K562 (cell line): ENCODE measurements around the gene ANXA3. TPM values are rescaled to one million over a fixed set of nuclear protein-coding genes. Genes with fewer than 3 reads are reported as not detected.

Experiments
- CCNT2 ChIP-seq: IDR thresholded peaks from 2 replicates; pipeline ENCODE4 v1.6.1; 2011; ENCODE audit warnings: borderline replicate concordance, low read depth, mild to moderate bottlenecking, moderate library complexity, mixed read lengths, low read length; ENCODE audit not compliant: insufficient read length; ENCODE audit errors: extremely low read depth
- CEBPG ChIP-seq, 3 experiments: fragments of 200-800 bp in 1 of 3; sonication (Bioruptor generic) in 1 of 3; sonication (generic) in 1 of 3; formaldehyde crosslinking in 1 of 3; IDR thresholded peaks in 2 of 3; conservative IDR thresholded peaks in 1 of 3; 2 replicates each; pipeline versions ENCODE4 v1.6.1 to v1.8.0; 2016 to 2022; ENCODE audit warnings: missing compliant biosample characterization in 2 of 3, missing genetic modification characterization in 2 of 3, mild to moderate bottlenecking in 1 of 3, missing genetic modification reagents in 1 of 3
- CREB3L1 ChIP-seq: fragments of 450-650 bp; IDR thresholded peaks from 2 replicates; pipeline ENCODE4 v1.6.1; 2014; ENCODE audit warnings: low read depth, mild to moderate bottlenecking, moderate library complexity, borderline replicate concordance
- CXXC5 ChIP-seq: fragments of 250-450 bp; sonication (Bioruptor Pico); IDR thresholded peaks from 2 replicates; pipeline ENCODE4 v1.8.0; 2022; ENCODE audit warnings: inconsistent platforms, mild to moderate bottlenecking, moderate library complexity
- FOSL1 ChIP-seq: fragments of 200-800 bp; sonication (Bioruptor generic); conservative IDR thresholded peaks from 2 replicates; pipeline ENCODE4 v1.6.1; 2016; ENCODE audit warnings: missing genetic modification characterization, missing compliant biosample characterization
- ID3 ChIP-seq, 2 experiments: fragments of 250-450 bp in 1 of 2; fragments of 450-650 bp in 1 of 2; sonication (Bioruptor Pico) in 1 of 2; IDR thresholded peaks; 2 replicates each; pipeline versions ENCODE4 v1.6.1 to v1.8.0; 2016 to 2021; ENCODE audit warnings: mild to moderate bottlenecking in 2 of 2, moderate library complexity in 2 of 2, missing compliant biosample characterization in 1 of 2, missing genetic modification characterization in 1 of 2
- MEF2A ChIP-seq: IDR thresholded peaks from 2 replicates; pipeline ENCODE4 v1.6.1; 2011; ENCODE audit warnings: low read depth, mild to moderate bottlenecking, low read length, moderate library complexity; ENCODE audit not compliant: control insufficient read depth
- MEIS2 ChIP-seq: fragments of 450-650 bp; IDR thresholded peaks from 2 replicates; pipeline ENCODE4 v1.6.1; 2014; ENCODE audit warnings: mild to moderate bottlenecking; ENCODE audit not compliant: partially characterized antibody
- NFE2 ChIP-seq: IDR thresholded peaks from 2 replicates; pipeline ENCODE4 v1.6.1; 2014; ENCODE audit warnings: antibody characterized with exemption, low read depth
- SMAD4 ChIP-seq: fragments of 250-450 bp; sonication (Bioruptor Pico); conservative IDR thresholded peaks from 2 replicates; pipeline ENCODE4 v1.8.0; 2021; ENCODE audit warnings: inconsistent platforms, mild to moderate bottlenecking, moderate library complexity
- SPI1 ChIP-seq: IDR thresholded peaks from 2 replicates; pipeline ENCODE4 v1.6.1; 2011; ENCODE audit warnings: low read depth, low read length, control low read depth, borderline replicate concordance
- ZNF431 ChIP-seq: sonication (generic); formaldehyde crosslinking; IDR thresholded peaks from 2 replicates; pipeline ENCODE4 v1.8.0; 2022; ENCODE audit warnings: mild to moderate bottlenecking, missing genetic modification reagents
- polyA plus RNA-seq, 8 experiments: library from polyadenylated mRNA; depleted of rRNA in 4 of 8; stranded (reverse) in 5 of 8; unstranded in 3 of 8; fragments of >200 nt; fragmentation: Nextera tagmentation in 2 of 8; fragmentation: Illumina TruSeq in 1 of 8; extraction: Ambion mirVana in 2 of 8; extraction: Trizol in 1 of 8; gene quantifications; 2 replicates each; pipeline versions ENCODE4 v1.2.1 to v1.2.3, GENCODE V29; 2011 to 2014; ENCODE audit warnings: inconsistent platforms in 1 of 8, missing spikeins in 1 of 8
- total RNA-seq, 7 experiments: library from RNA; depleted of rRNA in 6 of 7; stranded (reverse); fragments of >200 nt in 6 of 7; fragmentation: Illumina TruSeq in 2 of 7; extraction: Trizol in 2 of 7; gene quantifications; 2 replicates each; pipeline versions ENCODE4 v1.2.1 to v1.2.3, GENCODE V29; 2011 to 2021; ENCODE audit warnings: low replicate concordance in 1 of 7
- TF ChIP-seq, protein P1 (sequence below), 2 experiments: fragments of 450-650 bp; conservative IDR thresholded peaks; 2 replicates each; pipeline ENCODE4 v1.6.1; 2017; ENCODE audit warnings: mild to moderate bottlenecking in 2 of 2, moderate library complexity in 2 of 2
- TF ChIP-seq, protein P2 (sequence below), 2 experiments: fragments of 450-650 bp in 1 of 2; sonication (generic) in 1 of 2; formaldehyde crosslinking in 1 of 2; IDR thresholded peaks in 1 of 2; conservative IDR thresholded peaks in 1 of 2; 2 replicates each; pipeline versions ENCODE4 v1.6.1 to v1.8.1; 2016 to 2023; ENCODE audit warnings: mild to moderate bottlenecking in 2 of 2, moderate library complexity in 2 of 2, inconsistent platforms in 1 of 2, missing genetic modification reagents in 1 of 2

ANXA3 gene
- total and polyA plus RNA-seq, 9 of the 15 experiments (the other 6 are each of a cell fraction or from before 2014, with no cell fraction given) = 6.3 to 15.5 (median 9.8) TPM

- TF ChIP-seq ZNF431 (no peak), CCNT2 (peak; percentile 42), CEBPG (CRISPR knock-in tag; IDR thresholded peaks at IDR 0.05) (peak; percentile 51; the same call in 1 of the 2 replicates), CEBPG (tag; conservative IDR thresholded peaks at IDR 0.05 in 1 of 2, IDR thresholded peaks at IDR 0.05 in 1 of 2) (peak in 1 of 2 experiments; percentile 73; a peak in 2 of 4 replicates), SPI1 (peak; percentile 70), MEF2A (peak; percentile 51; the same call in 1 of the 2 replicates), SMAD4 (CRISPR knock-in tag) (peak; percentile 78), CREB3L1 (0 out of 2 replicates have a peak, but pooled peaks have one; percentile 18), NFE2 (peak; percentile 46; the same call in 1 of the 2 replicates), FOSL1 (tag) (peak; percentile 29; the same call in 1 of the 2 replicates), ID3 (CRISPR knock-in tag; IDR thresholded peaks at IDR 0.05) (no peak), ID3 (tag; IDR thresholded peaks at IDR 0.05) (peak; percentile 43; the same call in 1 of the 2 replicates), MEIS2 (peak; percentile 99), CXXC5 (CRISPR knock-in tag) (peak; percentile 11; the same call in 1 of the 2 replicates)
- TF ChIP-seq, protein P1, sequence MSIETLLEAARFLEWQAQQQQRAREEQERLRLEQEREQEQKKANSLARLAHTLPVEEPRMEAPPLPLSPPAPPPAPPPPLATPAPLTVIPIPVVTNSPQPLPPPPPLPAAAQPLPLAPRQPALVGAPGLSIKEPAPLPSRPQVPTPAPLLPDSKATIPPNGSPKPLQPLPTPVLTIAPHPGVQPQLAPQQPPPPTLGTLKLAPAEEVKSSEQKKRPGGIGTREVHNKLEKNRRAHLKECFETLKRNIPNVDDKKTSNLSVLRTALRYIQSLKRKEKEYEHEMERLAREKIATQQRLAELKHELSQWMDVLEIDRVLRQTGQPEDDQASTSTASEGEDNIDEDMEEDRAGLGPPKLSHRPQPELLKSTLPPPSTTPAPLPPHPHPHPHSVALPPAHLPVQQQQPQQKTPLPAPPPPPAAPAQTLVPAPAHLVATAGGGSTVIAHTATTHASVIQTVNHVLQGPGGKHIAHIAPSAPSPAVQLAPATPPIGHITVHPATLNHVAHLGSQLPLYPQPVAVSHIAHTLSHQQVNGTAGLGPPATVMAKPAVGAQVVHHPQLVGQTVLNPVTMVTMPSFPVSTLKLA (conservative IDR thresholded peaks at IDR 0.05) = peak; percentile 45 to 68
- TF ChIP-seq, protein P2, sequence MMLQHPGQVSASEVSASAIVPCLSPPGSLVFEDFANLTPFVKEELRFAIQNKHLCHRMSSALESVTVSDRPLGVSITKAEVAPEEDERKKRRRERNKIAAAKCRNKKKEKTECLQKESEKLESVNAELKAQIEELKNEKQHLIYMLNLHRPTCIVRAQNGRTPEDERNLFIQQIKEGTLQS (IDR thresholded peaks at IDR 0.05) = peak; percentile 48; the same call in 1 of the 2 replicates
- TF ChIP-seq, protein P2 (CRISPR knock-in tag; conservative IDR thresholded peaks at IDR 0.05) = 0 out of 2 replicates have a peak, but pooled peaks have one; percentile 51
Measured at GRCh38 chr4:78610546-78611214, 59.1 kb downstream of the ANXA3 start (continued).
